Tibial artery (tissue), 4 donors: ENCODE results near the gene KRTAP10-9.
A peak's percentile ranks its signal among the peaks of the same experiment; 100 is the strongest.
"Not testable (repeated sequence)": the region's sequence is repeated elsewhere in the genome, so short reads cannot be mapped to it uniquely, and the experiment has no call there.

Experiments used
- DNase-seq, 2 donors: peaks; one replicate each; pipeline ENCODE4 v3.0.0-alpha.2; 2019
- H3K27ac ChIP-seq, 2 donors: fragments of 200-600 bp; sonication (generic) in 1 of 2; 1 replicate in 1 of 2; 2 replicates in 1 of 2; pipeline ENCODE4 v1.5.1; 2018 to 2019; ENCODE audit warnings: mild to moderate bottlenecking in 1 of 2
- H3K27me3 ChIP-seq, 2 donors: fragments of 200-600 bp; sonication (generic) in 1 of 2; one replicate each; pipeline versions ENCODE4 v1.5.1 to v1.6.0; 2016 to 2019
- H3K36me3 ChIP-seq, 3 donors: fragments of 200-600 bp; sonication (generic) in 2 of 3; one replicate each; pipeline ENCODE4 v1.5.1; 2016 to 2019; ENCODE audit warnings: mild to moderate bottlenecking in 2 of 3
- H3K4me1 ChIP-seq, 4 donors: fragments of 200-600 bp; sonication (generic) in 2 of 4; 1 replicate in 3 of 4; 2 replicates in 1 of 4; pipeline ENCODE4 v1.5.1; 2016 to 2019
- H3K4me3 ChIP-seq, 2 donors: fragments of 200-600 bp; sonication (generic) in 1 of 2; 1 replicate in 1 of 2; 2 replicates in 1 of 2; pipeline ENCODE4 v1.5.1; 2018 to 2019; ENCODE audit warnings: mild to moderate bottlenecking in 2 of 2
- H3K9me3 ChIP-seq, 3 donors: fragments of 200-600 bp; sonication (generic) in 1 of 3; one replicate each; pipeline ENCODE4 v1.5.1; 2016 to 2019
- intact Hi-C: fragments of 100-400 bp; cut with DNase I; formaldehyde crosslinking; loops from one replicate; pipeline ENCODE4 v1.15.0; 2023; ENCODE audit warnings: low total_unique reads
- TF ChIP-seq, protein P1 (sequence below), 2 experiments: fragments of 200-600 bp in 1 of 2; fragments of 450-650 bp in 1 of 2; IDR thresholded peaks; one replicate each; pipeline ENCODE4 v1.5.1; 2017 to 2019; ENCODE audit warnings: antibody characterized with exemption in 2 of 2, mild to moderate bottlenecking in 1 of 2, moderate library complexity in 1 of 2

Gene KRTAP10-9

DNA sequence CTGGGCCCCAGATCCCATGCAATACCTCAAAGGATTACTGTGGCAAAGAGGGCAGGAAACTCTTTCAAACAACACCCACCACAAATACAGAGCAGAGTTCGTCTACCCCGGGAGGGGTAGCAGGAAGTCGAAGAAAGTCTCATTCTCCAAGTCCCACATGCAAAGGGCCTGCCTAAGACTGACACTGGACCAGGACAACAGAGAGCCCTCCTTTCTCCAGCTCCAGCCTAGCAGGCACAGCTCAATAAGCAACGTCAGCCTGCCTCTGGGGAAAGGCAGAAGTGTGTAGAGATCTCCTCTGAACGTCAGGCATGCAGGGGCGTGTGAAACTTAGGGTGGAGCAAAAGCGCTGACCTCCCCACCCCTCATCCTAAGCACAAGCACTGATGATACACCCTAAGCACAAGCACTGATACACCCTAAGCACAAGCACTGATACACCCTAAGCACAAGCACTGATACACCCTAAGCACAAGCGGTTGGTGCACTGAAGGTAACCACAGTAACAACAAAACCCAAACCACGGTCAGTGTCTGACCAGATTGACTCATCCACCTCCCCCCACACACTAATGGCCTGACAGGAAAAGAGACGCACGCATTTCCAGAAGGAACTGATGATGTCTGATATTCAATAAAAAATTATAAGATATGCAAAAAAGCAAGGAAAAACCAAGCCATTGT lies 32.2 kb downstream of the KRTAP10-9 start:
- intact Hi-C loops, result no loop called here
- TF ChIP-seq, protein P1, sequence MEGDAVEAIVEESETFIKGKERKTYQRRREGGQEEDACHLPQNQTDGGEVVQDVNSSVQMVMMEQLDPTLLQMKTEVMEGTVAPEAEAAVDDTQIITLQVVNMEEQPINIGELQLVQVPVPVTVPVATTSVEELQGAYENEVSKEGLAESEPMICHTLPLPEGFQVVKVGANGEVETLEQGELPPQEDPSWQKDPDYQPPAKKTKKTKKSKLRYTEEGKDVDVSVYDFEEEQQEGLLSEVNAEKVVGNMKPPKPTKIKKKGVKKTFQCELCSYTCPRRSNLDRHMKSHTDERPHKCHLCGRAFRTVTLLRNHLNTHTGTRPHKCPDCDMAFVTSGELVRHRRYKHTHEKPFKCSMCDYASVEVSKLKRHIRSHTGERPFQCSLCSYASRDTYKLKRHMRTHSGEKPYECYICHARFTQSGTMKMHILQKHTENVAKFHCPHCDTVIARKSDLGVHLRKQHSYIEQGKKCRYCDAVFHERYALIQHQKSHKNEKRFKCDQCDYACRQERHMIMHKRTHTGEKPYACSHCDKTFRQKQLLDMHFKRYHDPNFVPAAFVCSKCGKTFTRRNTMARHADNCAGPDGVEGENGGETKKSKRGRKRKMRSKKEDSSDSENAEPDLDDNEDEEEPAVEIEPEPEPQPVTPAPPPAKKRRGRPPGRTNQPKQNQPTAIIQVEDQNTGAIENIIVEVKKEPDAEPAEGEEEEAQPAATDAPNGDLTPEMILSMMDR (IDR thresholded peaks at IDR 0.05), result no peak
- Histone ChIP-seq H3K4me3 (no peak overlapping the region), H3K4me1 (no peaks in the 10 kb centered on the region), H3K27ac (no peak overlapping the region), H3K36me3 (no peaks in the 10 kb centered on the region), H3K9me3 (peaks cover 0 to 6% (median 5%) of the 10 kb centered on the region in 3 donors), H3K27me3 (peaks cover 0 to 14% of the 10 kb centered on the region in 2 donors)
- DNase-seq, result no peak

DNA sequence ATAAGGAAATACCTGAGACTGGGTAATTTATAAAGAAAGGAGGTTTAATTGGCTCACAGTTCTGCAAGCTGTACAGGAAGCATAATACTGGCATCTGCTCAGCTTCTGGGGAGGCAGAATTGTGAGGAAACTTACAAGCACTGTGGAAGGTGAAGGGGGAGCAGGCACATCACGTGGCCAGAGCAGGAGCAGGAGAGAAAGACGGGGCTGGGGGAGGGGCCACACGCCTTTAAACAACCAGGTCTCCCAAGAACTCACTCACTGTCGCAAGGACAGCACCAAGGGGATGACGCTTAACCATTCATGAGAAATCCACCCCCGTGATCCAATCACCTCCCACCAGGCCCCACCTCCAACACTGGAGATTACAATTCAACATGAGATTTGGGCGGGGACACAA lies 34.7 kb downstream of the KRTAP10-9 start:
- H3K4me1 ChIP-seq, H3K27ac ChIP-seq, H3K4me3 ChIP-seq, intact Hi-C loops, DNase-seq, H3K9me3 ChIP-seq, H3K36me3 ChIP-seq: not testable (repeated sequence)
- peaks cover 0 to 14% of the 10 kb centered on the region in 2 donors for H3K27me3 ChIP-seq

DNA sequence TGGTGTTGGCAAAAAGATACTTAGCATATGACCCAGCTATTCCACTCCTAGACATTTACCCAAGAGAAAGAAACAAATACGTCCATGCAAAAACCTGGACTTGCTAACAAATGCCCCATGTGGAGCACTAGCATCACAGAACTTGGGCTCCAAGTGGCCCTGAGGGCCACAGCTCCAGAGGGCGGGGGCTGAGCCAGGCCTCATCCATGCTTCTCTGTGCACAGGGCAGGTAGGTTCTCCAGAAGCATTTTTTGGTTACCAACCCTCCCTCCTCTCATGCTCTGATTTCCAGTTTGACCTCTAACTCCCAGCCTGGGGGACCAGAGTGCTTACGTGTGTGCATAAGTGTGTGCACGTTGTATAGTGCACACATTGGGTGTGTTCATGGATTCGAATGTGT lies 37.8 kb downstream of the KRTAP10-9 start:
- TF ChIP-seq, protein P1 (IDR thresholded peaks at IDR 0.05), result no peak
- intact Hi-C loops, result no loop called here
- H3K4me1 ChIP-seq, result no peaks in the 10 kb centered on the region
- H3K9me3 ChIP-seq, result peaks cover 0 to 5% (median 0%) of the 10 kb centered on the region in 3 donors
- H3K27me3 ChIP-seq, result no peaks in the 10 kb centered on the region
- no peak overlapping the region for H3K4me3 ChIP-seq
- H3K36me3 ChIP-seq, result no peaks in the 10 kb centered on the region
- DNase-seq, result no peak
- no peak overlapping the region for H3K27ac ChIP-seq

DNA sequence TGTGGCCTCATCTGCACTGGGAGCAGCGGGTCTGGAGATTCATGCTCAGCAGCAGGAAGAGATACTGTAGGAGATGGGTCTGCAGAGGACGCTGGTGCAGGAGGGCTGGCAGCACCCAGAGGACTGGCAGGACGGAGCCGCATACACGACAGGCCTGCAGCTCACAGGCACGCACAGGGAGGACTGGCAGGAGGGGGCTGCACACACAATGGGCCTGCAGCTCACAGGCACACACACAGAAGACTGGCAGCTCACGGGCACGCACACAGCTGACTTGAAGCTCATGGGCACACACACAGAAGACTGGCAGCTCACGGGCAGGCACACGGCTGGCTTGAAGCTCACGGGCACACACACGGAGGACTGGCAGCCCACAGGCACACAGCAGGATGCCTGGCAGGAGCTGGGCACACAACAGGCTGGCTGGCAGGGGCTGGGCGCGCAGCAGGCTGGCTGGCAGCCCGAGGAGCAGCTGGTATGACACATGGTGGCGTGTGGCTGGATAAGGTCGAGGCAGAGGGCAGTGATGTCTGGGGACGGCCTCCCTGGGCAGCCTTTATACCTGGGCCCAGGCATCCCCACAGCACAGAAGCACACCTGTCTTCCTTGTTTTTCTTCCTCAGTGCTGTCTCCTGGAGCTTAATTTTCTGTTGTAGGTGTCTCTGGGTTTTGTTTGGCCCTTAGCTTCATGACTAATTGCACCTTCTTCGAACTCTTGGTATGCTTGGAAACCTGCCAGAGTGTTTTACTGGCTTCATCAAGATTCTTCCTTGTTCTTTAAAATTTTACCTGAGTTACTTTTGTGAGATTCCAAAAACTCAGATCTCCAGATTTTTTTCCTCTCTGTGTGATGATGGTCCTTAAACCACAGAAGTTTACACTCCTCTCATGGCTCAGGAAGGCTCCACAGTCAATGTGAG lies 39.8 kb downstream of the KRTAP10-9 start, which contains the start of gene KRTAP12-2:
KRTAP12-2 (minus strand) TSS at position 527 of the 920 bp plus-strand sequence; CDS start at position 486, 41 bp downstream.
- Histone ChIP-seq H3K9me3 (peaks cover 0 to 13% (median 6%) of the 10 kb centered on the region in 3 donors), H3K4me3 (no peak within 1 kb of the TSS), H3K27me3 (no peaks in the 10 kb centered on the region), H3K27ac (no peak within 1 kb of the TSS), H3K36me3 (no peaks in the 10 kb centered on the region), H3K4me1 (no peaks in the 10 kb centered on the region)
- intact Hi-C loops, result no loop called here
- TF ChIP-seq, protein P1 (IDR thresholded peaks at IDR 0.05), result no peak
- DNase-seq, result peak in 1 of 2 donors; percentile 53

DNA sequence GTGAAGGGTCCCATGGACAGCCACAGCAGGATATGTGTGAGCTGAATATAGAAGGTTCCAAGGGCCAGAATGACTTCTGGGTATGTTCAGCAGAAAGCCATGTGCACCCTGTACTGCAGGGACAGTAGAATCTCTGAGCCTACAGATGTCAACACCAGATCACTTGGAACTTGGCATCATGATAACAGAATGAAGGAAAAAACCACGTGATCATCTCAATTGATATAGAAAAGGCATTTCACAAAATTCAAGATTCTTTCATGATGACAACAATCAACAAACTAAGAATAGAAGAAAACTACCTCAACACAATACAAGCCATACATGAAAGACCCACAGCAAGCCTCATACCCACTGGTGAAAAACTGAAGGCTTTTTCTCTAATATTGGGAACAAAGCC lies 40.7 kb downstream of the KRTAP10-9 start:
- TF ChIP-seq, protein P1 (IDR thresholded peaks at IDR 0.05), result no peak
- intact Hi-C loops, result no loop called here
- Histone ChIP-seq H3K36me3 (no peaks in the 10 kb centered on the region), H3K9me3 (peaks cover 1 to 21% (median 16%) of the 10 kb centered on the region in 3 donors), H3K27ac (no peak overlapping the region), H3K4me3 (no peak overlapping the region), H3K4me1 (no peaks in the 10 kb centered on the region), H3K27me3 (no peaks in the 10 kb centered on the region)
- DNase-seq, result no peak
